Activated T-helper 1 cell treated with Interleukin-2 at 50 U/mL for 16 hours (primary cell): Measurements from ENCODE around the gene CHTF18.

ENCODE experiments used
- DNase-seq: peaks from one replicate; pipeline ENCODE4 v3.0.0-alpha.2; 2020; ENCODE audit warnings: low read depth

The CHTF18 gene

DNA sequence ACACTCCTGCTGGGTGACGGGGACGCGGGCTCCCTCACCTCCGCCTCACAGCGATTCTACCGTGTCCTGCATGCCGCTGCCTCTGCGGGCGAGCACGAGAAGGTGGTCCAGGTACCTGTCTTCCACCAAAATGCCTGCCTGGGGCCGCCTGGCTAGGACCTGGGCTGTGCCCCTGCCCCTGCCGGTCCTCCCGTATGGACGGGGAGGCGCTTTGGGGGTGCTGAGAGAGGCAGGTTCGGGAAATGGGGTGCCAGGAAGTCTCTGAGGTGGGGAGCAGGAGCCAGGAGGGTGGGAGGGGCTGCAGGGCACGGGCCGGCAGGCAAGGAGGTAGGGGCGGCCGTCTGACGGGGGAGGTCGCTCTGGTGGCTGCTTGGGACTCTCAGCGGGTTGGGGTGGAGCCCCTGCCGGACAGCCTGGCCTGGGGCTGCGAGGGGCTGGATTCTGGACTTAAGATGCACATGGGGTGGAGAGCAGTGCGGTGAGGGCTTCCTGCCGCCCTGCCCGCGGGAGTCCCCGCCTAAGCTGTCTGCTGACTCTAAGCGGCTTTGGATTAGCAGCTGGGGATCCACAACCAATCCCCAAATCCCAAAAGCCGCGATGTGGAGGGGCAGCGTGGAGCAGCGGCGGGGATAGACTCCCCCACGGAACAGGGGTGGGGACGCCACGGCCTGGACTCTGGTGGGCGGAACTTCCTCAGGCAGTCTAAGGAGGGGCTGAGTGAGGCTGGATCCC lies 5.8 kb downstream of the CHTF18 start:
- DNase-seq = no peak

DNA sequence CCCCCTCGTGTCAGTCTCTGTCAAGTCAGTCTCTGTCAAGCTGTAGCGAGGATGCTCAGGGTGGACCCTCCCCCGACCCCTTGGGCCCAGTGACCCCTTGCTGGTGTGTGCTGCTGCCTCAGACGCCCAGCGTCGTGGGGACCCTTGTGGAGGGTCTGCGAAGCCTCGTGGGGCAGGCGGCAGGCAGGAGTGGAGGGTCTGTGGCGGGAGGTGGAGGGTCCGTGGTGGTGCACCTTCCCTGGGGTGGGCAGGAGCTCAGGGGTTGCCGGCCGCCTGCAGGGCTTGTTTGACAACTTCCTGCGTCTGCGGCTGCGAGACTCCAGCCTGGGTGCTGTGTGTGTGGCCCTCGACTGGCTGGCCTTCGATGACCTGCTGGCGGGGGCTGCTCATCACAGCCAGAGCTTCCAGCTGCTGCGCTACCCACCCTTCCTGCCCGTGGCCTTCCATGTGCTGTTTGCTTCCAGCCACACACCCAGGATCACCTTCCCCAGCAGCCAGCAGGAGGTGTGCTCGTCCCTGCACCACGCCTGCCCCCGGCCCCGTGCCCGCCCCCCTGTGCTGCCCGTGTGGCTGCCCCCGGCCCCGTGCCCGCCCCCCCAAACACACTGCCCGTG lies 6.5 kb downstream of the CHTF18 start:
- no peak for DNase-seq

DNA sequence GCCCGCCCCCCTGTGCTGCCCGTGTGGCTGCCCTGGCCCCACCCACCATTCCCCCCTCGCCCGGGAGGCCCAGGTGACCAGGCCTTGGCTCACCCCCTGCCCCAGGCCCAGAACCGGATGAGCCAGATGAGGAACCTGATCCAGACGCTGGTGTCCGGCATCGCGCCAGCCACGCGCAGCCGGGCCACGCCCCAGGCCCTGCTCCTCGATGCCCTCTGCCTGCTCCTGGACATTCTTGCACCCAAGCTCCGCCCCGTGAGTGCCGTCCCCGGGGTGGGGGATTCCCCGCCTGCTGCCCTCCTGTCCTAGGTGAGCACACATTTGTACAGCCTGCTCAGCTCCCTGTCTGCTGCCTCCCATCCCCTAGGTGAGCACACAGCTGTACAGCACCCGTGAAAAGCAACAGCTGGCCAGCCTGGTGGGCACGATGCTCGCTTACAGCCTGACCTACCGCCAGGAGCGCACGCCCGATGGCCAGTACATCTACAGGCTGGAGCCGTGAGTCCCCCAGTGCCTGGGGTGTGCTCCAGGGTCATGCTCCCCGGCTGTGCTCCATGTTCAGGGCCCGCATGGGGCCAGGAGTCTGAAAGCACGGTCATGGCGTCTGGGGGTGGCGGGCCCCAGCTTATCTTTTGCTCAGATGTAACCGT lies 7.3 kb downstream of the CHTF18 start:
- DNase-seq = no peak

DNA sequence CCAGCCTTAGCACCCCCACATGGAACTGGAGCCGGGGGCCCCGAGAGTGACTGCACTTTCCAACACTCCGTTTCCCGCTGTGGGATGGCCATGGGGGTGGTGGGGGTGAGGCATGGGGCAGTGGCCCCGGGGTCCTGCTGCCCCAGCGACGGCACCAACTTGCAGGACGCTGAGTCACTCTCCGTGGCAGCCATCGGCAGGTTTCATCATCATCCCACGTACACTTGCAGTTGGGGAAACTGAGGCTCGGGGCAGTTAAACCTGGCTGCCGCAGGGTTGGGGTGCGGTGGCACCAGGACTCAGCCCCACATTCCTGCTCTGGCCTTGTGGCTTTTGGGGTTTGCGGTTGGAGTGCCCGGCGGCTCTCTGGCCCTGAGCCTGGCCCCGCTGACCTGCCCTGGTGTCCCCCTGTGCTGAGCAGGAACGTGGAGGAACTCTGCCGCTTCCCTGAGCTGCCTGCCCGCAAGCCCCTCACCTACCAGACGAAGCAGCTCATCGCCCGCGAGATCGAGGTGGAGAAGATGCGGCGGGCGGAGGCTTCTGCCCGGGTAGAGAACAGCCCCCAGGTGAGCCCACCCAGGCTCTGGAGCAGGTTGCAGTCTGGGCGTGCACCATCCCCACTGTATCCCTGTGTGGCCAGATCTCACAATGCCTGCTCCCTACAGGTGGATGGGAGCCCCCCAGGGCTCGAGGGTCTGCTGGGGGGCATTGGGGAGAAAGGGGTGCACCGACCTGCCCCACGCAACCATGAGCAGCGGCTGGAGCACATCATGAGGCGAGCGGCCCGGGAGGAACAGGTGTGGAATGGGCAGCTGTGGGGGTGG lies 8.1 kb downstream of the CHTF18 start:
- no peak for DNase-seq

DNA sequence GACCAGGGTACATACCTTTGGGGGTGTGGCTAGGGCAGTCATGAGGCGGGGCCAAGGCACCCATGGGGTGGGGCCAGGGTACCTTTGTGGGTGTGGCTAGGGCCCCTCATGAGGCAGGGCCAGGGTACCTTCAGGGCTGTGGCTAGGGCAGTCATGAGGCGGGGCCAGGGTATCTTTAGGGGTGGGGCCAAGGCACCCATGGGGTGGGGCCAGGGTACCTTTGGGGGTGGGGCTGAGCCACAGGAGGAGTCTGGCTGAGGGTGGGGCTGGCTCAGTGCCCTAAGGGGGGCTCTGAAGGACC lies 8.7 kb downstream of the CHTF18 start:
- no peak for DNase-seq

DNA sequence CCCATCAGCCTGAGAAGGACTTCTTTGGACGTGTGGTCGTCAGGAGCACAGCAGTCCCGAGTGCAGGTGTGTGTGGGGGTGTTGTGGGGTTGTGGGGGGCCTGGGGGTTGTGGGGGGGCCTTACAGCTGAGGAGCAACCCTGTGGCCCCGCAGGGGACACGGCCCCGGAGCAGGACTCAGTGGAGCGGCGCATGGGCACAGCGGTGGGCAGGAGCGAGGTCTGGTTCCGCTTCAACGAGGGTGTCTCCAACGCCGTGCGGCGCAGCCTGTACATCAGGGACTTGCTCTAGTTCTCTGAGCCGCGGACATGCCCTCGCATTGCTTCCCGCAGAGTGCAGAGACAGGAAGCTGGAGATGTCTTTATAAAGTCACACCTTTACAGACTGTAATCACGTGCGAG lies 9.3 kb downstream of the CHTF18 start:
- DNase-seq = no peak

DNA sequence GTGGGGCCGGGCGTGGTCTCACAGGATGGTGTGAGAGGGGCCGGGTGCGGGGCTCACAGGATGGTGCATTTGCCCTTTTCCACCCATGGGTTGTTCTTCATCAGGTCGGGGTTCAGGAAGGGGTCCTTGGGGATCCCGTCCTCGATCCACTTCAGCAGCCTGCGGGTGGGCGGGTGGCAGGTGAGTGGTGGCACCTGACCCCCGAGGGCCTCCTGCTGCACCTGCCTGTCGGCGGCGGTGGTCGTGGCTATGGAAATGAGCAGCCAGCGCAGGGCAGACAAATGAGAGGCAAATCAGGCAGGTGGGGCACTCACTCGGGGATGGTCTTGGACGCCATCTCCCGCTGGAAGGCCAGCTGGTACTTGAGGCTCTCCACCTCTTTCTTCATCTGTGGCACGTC lies 10.2 kb downstream of the CHTF18 start:
- no peak for DNase-seq

DNA sequence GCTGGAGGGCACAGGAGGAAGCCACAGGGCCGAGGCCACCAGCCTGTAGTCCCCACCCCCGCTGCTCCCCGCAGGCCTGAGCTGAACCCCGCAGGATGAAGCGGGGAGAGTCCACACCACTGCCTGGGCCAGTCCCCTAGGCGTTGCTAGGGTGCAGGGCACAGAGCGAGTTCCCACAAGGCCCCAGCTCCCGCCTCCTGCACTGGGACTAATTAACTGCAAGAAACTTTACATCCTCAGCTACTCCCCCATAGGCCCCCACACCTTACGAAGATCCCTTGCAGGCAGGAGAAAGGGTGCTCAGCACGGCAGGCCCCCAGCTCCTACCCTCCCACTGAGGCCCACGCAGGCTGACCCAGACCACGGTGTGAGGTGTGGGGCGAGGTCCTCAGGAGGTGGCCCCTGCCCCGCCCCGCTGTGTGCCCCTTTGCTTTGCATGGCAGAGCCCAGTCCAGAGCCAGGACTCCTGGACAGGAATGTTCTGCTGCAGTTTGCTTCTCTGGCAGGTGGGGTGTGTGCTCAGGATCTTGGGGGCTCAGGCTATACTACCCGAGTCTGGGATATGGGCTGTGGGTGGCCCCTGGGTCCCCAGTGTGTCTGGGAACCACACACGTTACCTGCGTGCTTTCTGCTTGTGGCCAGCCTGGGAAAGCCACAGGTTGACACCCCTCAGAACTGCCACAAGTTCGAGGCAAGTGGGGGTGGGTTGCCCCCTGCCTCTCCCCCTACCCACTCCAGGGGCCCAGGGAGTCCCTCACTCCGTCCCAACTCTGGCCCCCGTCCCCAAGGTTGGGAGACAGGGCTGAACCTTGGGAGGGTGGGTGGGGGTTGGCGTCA lies 10.9 kb downstream of the CHTF18 start:
- no peak for DNase-seq

DNA sequence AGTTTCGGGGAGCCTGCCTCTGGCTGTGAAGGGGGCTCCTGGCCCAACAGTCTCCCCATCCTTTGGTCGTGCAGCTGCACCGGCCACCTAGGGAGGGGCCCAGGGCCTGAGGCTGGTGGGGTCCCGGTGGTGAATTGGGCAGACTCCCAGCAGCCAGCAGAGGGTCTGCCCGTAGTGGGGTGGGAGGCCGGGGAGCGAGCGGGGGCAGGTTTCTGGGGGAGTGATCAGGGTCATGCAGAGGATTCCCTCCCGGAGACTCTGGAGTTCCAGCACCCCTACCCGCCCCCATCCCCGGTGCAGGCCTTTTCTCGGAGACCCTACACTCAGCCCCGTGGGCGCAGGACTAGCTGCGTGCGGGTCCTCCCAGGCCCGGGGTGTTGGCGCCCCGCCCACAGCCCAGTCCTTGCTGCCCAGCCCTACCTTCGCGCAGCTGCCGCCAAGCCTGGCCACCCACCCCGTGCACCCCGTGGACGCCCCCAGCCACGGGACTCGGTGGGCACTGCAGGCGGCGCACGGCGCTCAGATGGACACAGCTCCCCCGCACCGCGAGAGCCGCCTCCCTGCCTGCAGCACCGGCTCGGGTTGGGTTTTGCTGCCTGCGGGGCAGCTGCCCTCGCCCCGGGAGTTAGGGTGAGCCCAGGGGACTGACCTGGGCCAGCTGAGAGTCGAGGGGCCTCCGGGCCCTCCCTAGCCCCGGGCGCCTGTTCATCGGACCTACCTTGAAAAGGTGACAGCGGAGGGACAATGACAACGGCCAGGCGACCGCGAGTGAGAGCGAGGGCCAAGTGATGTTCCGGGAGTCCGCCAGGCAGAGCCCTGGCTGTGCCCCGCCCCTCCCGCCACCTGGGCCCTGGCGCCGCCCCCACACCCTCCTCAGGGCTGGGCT lies 11.8 kb downstream of the CHTF18 start, which contains the start of gene GNG13:
Gene GNG13, minus strand, starts transcription at position 787 of the 886 bp plus-strand sequence. CDS start 1,657 bp downstream, outside the sequence.
- no peak for DNase-seq

DNA sequence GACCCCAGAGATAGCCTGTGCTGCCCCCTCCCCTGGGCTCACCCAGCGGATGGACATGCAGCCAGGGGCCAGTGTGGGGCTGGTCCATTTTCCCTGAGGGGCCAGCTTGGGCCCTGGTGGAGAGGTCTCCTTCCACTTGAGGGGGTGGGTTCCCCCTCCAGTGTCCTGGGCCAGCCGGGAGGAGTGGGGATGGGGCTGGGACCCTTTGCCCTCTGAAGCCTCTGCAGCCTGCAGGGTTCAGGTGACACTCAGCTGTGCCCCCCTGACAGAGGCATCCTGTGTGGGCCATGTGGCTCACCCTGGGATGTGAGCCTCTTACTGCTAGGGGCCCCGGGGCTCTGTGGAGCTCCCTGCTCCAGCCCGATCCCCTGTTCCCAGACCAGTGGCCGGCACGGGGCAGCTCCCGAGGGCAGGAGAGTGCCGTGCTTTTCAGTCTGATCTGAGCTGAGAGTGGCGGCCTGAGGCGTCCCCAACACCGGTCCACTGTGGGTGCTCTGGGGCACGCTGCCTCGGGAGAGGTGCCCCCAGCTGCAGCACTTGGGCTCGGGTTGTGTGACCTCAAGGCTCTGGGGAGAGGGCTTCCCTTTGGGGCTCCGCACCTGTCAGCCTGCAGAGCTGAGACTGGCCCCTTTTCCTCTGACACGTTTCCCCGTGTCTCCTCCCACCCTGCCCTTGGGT lies 12.6 kb downstream of the CHTF18 start:
- no peak for DNase-seq

DNA sequence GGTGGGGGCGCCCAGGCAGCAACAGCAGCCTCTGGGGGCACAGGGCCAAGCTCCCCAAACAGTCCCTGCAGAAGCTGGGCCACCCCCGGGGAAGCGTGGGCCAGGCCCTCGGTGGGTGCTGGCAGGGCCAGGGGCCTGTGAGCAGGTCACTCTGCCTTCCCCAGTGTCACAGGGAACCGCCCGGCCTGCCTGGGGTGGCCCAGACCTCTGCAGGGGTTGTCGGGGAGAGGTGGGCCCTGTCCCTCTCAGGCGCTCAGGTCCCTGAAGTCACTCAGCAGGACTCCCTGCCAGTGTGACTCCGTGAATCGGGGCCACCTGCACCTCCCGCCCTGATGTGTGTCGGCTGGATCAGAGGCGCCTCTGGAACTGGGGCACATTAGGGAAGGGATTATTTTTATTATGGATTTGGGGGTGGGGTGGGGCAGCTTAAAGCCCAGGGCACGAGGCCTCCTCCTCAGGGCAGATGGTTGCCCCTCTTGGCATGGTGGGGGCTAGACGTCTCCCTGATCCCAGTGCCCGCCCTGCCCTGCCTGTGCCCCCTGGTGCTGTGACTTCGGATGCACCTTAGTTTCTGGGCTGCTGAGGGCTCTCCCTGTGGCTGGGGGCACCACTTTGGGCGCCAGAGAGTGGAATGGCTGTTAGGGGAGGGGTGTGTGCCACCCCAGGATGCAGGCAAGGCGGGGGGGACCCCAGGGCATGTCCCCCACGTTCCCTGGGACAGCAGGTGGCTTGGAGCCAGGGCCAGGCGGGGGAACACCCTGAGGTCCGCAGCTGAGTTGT lies 13.4 kb downstream of the CHTF18 start:
- DNase-seq = no peak

DNA sequence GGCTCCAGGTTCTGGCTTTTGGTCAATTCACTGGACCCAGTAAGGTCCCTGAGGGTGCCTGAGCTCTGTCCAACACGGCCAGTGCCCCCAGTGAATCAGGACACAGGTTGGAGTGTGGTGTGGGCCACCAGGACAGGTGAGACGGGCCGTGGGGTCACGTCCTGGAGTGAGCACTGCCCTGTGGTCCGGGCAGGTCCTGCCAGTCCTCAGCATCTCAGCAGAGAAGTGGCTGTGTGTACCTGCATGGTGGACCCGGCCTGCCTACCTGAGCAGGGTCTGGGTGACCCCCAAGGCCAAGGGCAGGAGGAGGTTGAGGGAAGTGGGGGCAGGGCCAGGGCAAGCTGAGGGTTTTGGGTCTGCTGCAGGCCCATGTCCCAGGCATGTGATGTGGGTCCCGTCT lies 14.0 kb downstream of the CHTF18 start:
- DNase-seq = no peak

DNA sequence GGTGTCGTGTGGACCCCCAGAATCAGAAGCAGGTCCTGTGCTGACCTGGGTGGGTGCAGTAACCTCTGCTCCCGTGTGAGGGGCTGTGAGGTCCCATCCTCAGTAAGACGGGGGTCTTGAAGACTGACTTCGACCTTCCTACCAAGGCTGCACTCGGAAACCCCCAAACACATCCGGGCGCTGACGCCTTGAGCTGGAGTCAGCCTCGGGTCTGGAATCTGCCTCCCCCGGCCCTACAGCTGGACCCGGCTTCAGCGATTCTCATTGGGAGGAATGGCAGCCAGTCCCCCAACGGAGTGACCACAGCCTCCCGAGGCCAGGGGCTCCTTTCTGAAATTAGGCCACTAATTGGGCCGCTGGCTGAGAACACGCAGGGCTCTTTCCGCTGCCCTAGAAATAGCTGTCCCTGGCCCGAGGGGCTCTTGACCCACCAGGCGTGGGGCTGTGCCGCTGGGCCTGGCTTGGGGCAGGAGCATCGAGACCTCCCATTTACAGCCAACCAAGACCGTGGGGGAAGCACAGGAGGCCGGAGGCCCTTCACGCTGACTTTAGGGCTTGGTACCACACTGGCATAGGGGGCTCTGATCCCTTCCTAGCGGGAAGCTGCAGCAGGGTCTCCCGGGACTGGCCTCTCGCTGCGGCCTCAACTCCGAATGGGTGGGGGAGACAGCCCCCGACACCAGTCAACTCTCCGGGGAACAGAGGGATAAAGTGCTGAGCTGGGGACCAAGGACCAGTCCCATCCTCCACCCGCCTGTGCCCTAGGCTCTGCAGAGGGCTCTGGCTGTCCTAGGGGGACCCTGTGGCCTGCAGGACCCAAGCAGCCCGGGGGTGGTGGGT lies 14.7 kb downstream of the CHTF18 start:
- DNase-seq = no peak

DNA sequence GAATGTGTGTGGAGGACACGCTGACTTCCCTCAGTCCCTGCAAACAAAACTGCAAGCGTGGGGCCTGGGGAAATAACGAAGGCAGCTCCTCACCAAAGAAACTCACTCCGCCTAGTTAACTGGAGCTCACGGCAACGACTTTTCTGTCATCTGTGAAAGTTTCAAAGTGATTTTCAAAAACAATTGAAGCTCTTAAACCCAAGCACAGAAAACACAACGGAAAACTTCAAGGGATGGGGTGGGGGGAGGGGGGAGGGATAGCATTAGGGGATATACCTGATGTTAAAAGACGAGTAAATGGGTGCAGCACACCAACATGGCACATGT lies 15.3 kb downstream of the CHTF18 start:
- DNase-seq = no peak

DNA sequence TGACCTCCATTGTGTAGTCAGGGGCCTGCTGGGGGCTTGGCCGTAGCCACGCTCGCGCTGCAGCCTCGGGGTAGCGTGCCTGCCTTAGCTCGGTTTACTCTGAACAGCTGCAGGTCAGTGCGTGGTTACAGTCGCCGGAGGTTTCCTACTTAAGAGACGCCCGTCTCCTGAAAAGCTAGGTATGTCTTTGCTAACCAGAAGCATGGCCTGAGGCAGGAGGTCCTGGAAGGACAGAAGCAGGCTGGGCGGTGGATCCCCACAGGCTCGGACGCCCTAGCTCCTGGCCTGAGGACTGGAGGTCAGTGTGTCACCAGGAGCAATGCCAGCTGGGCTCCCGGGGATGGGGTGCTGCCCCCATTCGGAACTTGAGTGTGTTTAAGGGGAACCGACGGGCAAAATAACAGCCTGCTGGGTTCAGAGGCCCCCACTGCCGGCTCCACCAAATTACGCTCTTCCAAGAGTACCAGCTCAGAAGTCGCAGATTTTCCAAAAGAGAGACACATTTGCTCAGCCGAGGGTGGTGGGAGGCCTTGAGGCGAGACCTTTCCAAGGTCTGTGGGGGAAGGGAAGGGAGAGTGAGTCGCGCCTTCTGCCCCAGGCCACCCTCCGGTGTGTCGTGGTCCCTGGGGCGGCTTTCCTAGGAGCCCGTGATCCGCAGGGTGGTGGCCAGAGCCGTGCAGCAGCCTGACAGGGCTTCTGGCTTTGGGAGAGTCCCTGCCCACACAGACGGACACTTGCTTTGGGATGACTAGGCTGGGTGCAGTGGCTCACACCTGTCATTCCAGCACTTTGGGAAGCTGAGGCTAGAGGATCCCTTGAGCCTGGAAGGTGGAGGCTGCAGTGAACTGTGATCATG lies 16.0 kb downstream of the CHTF18 start:
- no peak for DNase-seq

DNA sequence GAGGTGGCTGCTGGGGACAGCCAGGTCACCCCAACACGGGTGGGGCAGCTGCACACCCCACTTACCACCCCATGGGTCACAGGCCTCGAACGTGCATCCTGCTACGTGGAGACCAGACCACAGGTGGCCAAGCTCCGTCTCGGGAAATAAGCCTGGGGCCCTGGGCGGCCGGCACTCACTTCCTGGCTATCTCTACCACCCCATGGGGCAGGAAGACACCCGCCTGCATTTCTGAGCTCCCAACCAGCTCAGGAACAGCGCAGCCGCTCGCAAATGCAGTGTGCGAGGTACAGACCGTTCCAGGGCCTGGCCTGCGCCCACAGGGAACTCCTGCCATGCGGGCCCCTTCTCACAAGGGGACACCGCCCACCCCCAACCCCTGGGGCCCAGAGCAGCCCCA lies 17.1 kb downstream of the CHTF18 start:
- DNase-seq = no peak

DNA sequence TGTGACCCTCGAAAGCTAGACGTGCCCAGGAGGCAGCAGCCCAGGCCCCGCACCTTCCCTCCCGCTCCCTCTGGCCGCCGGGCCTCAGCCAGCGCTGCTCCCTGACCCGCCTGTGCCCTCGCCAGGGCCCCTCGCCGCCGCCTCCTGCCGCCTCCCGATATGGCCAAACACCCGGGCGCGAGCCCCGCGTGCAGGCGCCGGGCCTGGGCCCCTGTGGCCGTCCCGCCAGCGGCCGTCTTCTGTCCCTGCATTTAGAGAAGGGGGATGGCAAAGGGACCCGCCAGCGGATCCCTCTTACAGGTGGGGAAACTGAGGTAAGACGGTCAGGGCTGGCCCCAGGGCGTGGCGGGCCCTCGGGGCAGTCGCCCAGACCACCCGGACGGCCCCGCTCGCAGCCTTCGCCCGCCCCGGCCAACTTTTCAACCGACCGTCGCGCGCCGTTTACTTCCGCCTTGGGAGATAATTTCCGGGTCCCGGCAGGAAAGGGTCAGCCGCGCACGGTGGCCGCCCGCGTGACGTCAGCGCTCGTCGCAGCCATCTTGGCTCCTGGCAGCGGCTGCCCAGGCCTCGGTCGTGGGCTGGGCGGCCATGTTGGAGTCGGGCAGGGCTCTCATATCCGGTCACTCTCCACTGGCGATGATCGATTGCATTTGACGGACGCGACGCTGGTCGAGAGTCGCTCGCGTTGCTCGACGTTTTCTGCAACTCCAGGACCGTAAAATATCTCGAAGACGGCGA lies 19.1 kb downstream of the CHTF18 start:
- peak; percentile 72 for DNase-seq
